CD4-positive, alpha-beta T cell treated with Interleukin-15 for 1 hour (primary cell): ENCODE measurements around the gene PRKG1.
"Not testable (repeated sequence)": the region's sequence is repeated elsewhere in the genome, so short reads cannot be mapped to it uniquely, and the experiment has no call there.

ENCODE experiments used
- DNase-seq: peaks from one replicate; pipeline ENCODE4 v3.0.0-alpha.2; 2020

Gene PRKG1

DNA sequence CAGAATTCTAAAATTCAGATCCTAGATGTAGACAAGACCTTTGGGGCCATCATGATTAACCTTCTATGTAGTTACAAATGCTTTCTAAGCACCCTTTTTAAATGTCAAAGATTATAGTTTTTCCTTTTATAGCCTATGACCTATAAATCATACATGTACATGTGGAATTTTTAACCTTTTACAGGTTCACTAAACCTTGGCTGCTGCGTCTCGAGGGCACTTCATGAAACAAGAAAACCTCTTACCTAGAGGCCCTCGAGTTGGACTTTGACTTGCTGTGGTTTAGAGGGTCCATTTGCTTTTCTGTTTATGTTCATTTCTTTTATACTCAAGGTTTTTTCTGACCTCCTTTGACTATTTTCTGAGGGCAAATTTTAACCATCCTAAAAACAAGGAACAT lies 323.0 kb downstream of the PRKG1 start:
- DNase-seq: no peak

DNA sequence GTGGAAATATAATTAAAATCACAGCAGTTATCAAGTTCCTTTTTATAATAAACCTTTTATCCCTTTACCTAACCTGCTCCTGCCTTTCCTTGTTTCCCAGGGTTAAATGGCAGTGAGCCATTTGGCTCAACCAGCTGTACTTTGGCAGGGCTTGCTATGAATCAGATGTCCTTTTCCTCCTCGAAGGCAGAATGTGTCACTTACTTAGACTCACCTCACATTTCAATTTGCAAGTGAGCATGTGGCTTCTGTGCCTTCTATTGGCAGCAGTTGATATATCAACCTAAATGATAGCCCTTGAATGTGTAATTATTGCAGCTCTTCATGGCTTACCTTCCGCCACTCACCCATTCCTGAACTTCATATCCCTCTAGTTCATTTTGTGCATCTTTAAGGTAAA lies 323.4 kb downstream of the PRKG1 start:
- DNase-seq: no peak

DNA sequence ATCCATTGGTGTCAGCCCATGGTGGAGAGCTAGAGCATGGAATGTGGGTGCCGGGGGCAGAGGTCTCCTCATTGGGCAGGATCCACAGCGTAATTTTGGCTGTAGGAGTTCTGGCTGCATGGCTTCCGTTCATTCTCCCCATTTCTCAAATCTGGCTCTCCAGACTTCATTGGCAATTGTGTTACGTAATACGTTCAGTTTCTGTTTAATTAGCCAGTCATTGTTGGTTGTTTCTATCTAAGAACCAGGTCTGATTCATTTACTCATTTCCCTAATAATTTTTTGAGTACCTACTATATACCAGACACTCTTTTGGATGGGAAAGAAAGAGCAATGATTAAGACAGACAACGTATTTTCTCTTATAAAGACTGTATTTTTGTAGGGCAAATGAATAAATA lies 325.6 kb downstream of the PRKG1 start:
- no peak for DNase-seq

DNA sequence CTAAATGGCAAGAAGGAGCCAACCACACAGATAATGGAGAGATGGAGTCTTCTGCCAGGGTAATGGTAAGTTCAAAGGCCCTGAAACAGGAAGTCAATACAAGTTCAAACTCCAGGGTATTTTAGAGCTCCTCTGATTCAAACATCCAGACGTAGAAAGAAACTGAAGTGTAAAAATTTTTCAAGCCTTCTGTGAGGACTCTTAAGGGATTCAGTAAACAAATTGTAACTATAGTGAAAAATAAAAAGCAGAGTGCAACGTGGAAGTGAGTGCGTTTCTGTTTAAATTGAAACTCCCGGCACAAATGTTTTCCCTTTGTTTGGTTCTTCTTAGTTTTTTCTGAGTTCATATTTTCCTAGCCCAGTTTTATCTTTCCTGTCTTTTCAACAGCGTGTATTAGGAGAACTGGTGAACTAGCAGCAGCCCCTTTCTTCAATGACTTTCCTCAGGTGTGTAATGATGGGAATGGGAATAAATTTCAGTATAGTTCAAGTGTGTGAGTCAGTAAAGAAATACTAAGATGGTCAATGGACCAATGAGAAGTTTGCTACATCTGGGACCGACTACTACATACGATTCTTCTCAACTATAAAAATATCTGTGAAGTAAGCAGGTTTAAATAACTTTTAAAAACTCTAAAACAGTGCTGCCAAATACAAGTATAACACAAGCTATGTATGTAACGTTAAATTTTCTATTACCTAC lies 326.3 kb downstream of the PRKG1 start:
- DNase-seq: no peak

DNA sequence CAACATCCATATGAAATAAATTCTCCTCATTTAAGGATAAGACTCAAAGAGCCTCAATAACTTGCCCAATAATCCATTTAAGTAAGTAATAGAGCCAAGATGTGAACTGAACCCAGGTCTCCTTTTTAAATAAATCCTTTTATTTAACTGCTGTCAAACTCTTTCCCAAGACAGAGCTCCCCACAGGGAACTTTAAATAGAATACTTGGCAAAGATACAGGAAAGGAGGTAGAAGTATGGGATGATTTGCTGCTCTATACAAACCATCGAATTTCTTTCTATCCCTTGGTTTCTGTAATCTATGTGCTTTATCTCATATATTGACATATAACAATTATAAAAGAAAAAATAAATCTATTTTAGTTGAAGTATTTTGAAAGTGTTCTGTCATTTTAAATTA lies 329.2 kb downstream of the PRKG1 start:
- DNase-seq: no peak

DNA sequence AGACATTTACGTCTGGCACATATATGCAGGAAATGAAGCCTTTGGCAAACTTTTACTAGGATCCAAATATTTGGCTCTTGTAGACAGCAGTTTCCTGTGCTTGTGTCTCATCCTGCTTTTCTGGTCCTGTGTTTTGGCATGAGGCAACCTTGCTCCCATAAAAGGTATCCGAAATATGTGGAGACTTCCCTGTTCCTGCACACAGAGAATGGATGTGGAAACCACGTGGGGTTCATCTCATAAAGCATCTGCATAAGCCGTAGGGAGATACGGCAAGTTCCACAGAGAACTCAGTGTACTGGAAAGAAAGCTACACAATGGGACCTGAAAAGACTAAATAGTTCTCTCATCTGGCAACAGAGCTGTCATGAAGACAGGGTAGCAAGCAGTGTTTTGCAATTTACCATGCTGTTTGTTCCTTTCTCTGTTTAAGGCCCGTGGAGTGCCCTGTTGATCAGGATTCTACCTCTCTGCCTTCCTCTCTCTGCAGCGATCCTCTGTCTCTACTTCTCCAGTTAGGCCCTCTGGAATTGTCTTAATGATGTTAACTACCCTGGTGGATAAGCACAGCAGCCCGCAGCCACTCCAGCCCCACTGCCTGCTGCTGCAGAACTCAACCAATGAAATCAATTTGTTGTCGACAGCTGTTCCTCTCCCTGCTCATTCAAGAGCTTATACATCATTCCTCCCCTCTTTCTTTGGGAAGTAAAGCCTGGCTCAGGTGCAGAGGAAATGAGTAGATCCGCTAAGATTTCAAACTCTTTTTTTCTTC lies 331.5 kb downstream of the PRKG1 start:
- DNase-seq: no peak

DNA sequence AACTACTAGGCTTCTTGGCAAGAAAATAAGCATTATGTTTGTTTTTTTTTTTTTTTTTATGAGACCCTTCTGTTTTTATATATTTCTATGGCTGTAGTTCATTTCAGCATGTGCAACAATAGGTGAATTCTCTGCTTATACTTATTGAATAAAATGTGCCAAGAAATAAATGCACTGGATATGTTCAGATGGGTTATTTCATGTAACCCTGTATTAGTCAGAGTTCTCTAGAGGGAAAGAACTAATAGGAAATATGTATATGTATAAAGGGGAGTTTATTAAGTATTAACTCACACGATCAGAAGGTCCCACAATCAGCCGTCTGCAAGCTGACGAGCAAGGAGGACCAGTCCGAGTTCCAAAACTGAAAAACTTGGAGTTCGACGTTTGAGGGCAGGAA lies 332.3 kb downstream of the PRKG1 start:
- no peak for DNase-seq

DNA sequence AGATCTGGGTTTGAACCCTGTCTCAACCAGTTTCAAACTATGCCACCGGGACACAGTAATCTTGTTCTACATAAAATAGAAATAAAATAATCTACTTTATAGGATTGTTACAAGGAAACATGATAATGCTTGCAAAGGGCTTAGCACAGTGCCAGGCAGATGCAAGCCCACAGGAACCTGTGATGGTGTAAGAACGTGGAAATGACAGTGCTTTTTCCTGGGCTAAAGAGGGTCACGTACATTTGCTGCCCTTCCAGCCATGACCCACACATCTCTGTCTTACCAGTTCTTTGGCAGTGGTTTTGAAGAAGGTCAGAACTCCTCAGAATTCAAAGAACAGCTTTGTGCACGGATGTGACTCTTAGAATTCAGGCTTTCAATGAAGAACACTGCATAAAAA lies 342.2 kb downstream of the PRKG1 start:
- no peak for DNase-seq

DNA sequence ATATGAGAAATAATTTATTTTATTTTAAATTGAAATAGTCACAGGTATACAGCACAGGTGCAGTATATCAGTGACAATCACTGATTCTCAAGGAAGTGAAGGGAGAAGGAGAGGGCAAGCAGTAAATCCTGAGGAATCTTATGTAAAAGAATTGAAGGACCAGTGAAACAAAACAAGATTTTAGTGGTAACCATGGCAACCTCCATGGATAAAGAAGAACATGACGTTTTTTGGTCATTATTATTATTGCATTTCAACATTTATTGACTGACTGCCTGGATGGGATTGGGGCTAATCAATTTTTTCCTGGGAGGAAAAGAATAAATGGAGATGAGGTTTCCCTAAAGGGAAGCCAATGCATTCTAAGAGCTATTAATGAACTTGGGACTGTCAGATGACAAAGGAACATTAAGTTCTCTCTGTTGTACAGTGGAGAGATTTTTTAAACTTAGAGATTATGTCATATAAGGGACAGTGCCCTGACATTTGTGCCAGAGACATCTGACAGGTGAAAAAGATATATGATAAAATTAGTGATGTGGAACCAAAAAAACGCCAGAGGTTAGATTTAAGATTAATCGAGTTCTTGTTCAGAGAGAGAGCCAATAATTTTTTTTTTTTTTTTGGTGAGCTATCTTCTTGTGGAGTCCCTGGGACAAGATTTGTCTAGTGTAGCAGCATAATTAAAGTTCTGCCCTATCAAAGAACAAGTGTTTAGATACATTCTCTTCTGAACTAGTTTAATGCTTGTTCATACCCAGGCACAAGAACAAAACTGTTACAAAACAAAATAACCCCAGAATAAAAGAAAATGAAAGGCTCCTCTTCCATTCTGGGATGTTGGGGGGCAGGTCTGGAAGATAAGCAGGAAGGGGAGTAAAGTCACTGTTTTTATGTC lies 345.2 kb downstream of the PRKG1 start:
- DNase-seq: no peak

DNA sequence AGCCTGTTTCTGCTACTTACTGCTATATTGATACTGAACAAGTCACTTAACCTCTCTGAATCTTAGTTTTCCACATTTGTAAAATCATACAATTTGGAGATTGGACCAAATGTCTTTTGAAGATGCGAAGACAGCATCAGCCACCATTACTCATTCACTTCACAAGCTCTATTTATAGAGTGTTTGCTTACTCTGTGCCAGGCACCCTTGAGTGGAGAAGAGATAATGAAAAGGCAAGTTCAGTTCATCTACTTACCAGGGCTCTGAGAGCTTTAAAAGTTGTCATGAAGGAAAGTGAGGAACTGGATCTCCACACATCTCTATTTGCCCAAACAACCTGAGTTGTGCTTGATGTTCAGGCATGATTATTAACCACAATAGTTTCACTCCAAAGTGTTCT lies 347.6 kb downstream of the PRKG1 start:
- no peak for DNase-seq

DNA sequence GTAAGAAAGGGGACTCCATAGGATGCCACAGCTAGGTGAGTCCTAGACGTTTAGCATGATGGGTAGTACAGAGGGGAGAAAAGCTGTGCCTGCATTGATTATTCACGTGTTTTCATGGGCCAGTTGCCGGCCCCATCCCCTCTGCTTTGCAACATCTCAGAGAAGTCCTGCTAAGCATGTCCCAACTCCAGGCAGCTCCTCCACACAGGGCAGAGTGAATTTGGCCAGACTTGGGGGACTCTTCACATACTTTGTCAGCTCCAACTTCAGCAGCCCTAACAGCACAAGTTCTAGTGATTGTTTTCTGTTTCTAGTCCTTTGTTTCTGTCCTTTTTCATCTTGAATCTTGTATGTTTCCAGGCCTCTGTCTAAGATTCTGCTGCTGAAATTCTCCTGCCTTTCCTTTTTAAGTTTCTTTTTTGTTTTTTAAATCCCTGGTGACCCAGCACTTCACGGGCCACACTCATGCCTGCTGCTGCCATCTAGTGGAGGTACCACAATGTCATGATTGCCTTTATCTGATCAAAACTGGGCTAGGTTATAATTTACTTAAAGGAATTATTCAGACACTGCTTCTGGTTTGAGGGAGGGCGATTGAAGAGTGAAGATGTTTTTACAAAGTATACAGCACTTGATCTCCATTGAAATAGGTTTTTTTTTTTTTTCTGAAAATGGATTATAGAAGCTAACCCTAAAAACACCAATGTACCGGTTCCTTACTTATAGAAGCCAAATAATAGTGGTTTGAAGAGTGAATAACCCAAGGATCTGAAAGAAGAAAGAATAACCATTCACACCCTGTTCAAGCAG lies 348.2 kb downstream of the PRKG1 start:
- no peak for DNase-seq

DNA sequence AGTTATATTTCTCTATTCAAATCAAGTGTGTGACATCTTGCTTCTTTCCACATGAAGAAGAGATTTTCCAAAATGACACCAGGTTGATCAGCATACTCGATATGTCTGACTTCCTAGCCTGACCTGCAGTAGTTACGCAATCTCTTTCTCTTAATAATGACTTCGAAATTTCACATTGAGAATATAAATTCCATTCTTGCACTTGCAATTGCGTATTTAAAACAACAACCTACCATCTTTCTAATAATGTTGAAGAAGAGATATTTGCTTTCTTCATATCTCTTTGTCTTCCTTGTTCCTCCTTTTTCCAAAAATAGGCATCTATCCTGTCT lies 348.8 kb downstream of the PRKG1 start:
- no peak for DNase-seq

DNA sequence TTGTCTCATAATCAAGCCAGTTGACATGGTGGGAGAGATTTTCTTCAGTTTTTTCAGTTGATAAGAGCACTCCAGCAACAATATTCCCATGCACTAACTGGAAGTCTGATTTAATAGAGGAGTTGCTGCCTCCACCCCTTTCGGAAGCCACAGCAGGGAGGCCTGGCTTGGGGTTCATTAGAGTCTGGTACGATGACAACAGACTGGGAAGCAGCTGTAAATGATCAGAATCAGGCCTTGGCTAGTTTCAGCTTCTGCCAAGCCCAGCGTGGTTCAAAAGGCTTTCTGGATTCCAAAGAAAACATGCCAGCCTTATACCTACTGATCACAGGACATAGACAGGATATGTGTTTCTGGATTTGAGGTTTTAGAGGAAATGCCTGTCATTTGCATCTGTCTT lies 351.1 kb downstream of the PRKG1 start:
- DNase-seq: no peak

DNA sequence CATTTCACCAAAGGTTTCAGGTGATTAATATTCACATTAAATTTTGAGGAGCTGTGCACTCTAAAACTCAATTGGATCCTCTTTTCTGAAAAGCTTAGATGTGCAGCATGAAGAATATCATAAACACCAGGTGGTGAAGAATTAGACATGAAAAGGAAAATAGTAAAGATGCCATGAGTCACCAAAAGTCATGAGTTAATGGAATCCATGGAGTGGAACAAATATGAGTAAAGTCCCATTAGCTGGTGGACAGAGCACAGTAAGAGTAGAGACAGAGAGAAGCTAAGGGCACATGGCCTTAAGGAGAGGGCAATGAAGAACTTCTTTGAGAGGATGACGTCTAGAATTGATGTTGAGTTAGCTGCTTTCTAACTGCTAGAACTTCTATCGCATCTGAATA lies 353.5 kb downstream of the PRKG1 start:
- DNase-seq: no peak

DNA sequence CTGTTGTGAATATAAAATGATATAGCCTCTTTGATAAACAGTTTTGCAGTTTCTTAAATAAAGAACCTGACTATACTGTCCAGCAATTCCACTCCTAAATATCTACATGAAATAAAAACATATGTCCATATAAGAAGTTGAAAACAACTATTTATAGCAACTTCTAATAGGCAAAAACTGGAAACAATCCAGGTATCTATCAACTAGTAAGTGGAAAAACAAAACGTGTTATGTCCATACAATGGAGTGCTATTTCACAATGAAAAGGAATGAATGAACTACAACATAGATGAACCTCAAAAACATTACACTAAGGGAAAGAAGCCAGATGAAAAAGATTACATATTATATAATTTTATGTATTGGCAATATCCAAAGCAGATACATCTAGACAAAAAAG lies 356.2 kb downstream of the PRKG1 start:
- no peak for DNase-seq

DNA sequence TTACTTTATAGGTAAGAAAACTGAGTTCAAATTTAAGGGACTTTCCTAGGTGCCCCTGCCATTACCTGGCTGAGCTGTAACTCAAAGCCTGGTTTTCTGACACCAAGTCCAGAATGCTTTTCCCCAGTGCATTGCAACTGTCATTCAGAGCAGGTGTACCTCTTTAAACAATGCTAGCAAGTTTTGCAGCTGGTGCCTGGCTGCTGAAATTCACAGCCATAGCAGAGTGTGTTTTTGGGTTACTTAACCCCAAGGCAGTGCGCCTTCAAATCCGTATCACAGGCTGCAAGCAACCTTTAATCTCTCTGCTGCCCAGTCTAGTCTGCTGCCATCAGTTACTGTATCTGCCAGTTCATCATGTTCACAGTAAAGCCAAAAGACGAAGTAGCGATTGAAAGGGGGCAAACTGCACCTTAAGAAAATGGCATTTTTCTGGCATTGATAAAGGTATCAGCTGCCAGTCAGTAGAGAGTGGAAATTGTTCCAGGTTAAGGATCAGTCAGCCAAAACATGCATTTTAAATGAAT lies 359.7 kb downstream of the PRKG1 start:
- DNase-seq: no peak

DNA sequence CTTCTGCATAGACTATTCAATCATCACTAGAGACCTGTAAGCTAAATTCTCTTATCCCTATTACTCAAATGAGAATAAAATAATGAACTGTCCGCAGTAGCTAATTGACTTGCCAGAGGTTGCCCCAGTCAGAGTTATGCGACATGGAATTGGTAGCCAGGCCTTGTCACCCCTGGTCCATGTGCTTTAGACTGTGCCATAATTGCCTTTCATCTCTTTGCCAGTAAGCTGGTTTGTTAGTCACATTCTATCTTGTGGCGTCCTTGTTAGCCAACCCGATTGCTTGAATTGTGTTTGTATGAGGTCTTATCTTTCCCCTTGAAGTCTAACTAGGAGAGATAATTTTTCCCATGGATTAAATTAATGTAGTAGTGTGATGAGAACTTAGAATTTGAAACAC lies 362.5 kb downstream of the PRKG1 start:
- DNase-seq: no peak

DNA sequence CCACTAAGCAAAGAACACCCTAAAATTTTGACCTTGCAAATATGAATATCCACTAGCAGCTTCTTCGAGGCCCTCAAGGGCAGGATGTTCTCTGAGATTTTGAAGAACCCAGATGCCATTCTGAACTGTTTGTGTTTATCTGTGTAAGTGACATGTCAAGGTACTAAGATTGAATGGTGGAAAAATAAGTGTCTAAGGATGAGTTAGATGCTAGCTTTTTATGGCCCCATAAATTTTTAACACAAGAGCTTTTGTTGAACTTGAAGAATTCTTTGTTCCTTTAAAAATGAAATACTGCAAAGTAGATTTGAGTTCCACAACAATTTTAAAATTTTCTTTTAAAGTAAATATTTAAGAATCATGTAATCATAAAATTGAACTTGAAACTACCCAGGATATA lies 365.4 kb downstream of the PRKG1 start:
- no peak for DNase-seq

DNA sequence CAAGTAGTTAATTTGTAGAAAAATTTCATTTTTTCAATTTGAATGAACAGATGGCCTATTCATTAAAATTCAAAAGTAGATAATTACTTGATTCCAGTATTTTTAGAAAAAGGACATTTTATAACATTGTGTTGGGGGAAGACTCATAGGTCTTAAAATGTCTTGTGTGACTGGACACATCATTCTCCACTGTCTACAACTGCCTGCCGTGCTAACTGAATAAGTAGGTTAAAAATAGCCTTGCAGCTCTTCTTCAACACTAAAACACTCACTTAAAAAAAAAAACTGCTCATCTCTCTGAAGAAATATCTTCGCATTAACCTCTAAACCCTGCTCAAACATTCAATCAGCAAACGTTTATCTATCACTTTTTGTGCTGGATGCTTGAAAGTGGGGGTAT lies 371.3 kb downstream of the PRKG1 start:
- DNase-seq: no peak

DNA sequence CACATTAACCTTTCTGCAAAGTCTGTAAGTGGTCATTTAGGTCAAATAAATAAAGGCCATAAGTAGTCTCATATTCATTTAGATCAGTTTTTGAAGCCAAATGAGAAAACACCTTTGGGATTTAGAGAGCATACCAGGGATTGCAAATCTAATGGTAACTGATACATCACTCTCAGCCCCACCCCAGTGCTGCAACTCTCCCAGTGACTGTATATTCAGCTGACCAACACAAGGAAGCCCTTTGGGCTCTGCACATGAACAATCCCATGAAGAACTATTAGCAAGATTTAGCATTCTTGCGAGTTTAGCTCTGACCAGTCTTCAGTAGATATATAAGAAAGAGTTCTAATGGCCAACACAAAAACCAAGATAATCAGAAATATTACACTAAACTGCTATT lies 372.8 kb downstream of the PRKG1 start:
- DNase-seq: no peak

DNA sequence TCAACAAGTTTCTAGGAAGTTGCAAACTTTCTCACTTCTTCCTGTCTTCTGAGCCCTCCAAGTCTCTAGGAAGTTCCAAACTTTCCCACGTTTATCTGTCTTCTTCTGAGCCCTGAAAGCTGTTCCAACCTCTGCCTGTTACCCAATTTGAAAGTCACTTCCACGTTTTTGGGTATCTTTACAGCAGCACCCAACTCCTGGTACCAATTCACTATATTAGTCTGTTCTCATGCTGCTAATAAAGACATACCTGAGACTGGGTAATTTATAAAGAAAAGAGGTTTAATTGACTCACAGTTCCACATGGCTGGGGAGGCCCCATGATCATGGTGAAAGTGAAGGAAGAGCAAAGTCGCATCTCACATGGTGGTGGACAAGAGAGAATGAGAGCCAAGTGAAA lies 381.5 kb downstream of the PRKG1 start:
- DNase-seq: not testable (repeated sequence)

DNA sequence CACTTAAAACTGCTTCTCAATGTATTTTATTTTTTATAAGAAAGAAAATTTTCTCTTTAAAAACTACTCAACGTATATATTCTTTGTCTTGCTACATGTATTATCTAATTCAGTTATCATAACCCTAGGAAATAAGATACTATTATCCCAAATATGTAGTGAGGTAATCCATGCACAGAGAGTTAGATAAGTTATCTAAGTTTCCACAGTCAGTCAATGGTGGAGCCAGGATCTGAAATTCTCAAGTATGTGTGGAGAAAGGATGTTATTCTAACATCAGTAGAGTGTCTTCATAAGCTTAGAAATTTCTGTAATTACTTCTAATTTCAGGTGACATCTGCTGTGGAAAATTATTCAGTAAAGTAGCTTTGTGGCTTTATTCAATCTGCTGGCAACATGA lies 385.2 kb downstream of the PRKG1 start:
- no peak for DNase-seq
